HG02678 (cell line): ENCODE measurements around the gene CEACAM20.
A peak's percentile ranks its signal among the peaks of the same experiment; 100 is the strongest.
"Not testable (repeated sequence)": the region's sequence is repeated elsewhere in the genome, so short reads cannot be mapped to it uniquely, and the experiment has no call there.

Experiments used
- ATAC-seq: cut with Tn5 transposase; IDR thresholded peaks from one replicate; pipeline ENCODE4 v1.9.1; 2021; ENCODE audit warnings: mild to moderate bottlenecking, moderate library complexity; ENCODE audit not compliant: unreplicated experiment

Gene CEACAM20

DNA sequence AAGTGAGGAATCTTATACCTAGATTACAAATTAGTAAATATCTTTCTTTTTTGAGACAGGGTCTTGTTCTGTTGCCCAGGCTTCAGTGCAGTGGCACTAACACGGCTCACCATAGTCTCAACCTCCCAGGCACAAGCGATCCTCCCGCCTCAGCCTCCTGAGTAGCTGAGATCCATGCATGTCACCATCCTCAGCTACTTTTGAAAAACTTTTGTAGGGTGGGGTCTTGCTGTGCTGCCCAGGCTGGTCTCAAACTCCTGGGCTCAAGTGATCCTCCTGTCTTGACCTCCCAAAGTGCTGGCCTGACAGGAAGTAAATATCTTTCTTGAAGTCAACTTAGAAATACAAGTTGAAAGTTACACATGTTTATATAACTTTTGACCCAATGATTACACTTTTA is 20.0 kb upstream of the CEACAM20 start:
- no peak for ATAC-seq

DNA sequence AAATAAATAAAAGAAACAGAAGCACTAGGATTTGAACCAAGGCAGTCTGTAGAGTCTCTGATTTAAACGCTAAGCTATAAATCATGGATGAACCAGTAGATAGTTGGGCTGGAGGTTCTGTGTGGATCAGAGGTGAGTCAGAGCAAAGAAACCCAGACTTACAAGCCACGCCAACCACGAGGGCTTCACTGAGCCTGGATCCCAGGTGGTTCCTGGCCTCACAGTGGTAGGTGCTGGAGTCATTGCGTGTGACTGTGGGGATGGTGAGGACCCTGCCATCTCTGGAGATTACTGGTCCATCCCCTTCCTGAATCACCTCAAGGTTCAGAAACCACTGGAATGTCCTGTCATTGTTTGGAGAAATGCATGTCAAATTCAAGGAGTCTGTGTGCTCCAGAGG is 19.3 kb upstream of the CEACAM20 start:
- no peak for ATAC-seq

DNA sequence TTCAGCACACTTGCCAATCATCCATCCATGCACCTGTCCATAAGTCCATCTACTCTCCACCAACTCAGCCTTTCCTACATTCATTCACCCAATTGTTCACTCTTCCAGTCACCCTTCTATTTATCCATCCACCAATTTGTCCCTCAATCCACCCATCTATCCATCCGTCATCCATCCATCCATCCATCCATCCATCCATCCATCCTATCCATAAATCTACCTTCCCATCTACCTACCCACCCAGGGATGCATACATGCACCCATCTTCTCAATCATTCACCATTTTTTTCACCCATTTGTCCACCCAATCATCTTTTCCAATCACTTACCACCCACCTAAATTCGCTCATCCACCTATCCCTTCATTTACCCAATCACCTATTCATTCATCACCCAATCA is 14.6 kb upstream of the CEACAM20 start:
- ATAC-seq: no peak

DNA sequence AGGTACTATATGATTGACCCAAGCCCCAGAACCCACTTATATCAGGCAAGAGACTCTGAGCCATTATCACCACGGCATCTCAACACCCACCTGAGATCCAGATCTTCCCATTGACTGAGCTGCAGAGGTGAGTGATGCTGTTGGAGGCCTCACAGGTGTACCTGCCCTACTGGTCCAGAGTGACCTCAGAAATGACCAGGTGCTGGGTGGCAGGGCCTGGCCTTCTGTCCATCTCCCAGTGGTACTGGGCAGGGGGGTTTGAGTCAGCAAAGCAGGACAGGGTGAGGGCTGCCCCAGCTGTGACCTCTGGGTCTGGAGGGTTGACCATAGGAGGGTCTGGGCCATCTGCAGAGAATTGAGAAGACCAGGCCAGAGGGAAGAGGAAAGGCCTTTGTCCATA is 13.2 kb upstream of the CEACAM20 start:
- ATAC-seq: no peak

DNA sequence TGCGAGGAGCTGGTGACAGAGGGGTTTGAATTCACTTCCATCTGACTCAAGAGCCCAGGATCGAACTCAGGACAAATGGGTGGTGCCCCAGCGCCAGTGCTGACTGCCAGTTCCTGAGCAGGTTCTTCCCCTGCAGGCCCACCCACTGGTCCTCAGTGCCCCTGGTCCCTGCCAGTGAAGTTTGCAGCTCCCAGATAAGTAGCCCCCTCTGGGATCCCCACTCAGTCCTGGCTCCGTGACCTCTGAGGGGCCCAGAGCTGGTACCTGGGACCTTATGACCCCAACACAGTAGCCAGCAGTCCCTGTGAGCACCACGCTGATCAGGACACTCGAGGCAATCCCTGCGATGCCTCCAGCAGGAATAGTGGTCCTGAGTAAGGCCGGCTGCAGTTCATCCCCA is 11.3 kb upstream of the CEACAM20 start:
- no peak for ATAC-seq

DNA sequence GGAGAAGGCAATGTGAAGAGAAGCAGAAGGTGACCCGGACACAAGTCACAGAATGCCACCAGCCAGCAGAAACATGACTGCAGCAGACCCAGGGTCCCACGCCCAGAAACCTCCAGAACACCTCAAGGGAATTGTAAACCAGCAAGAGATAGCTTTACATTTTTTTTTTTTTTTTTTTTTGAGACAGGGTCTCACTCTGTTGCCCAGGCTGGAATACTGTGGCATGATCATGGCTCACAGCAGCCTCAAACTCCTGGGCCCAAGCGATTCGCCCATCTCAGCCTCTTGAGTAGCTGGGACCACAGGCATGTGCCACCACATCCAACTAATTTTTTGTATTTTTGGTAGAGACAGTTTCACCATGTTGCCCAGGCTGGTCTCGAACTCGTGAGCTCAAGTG is 10.5 kb upstream of the CEACAM20 start:
- ATAC-seq: no peak

DNA sequence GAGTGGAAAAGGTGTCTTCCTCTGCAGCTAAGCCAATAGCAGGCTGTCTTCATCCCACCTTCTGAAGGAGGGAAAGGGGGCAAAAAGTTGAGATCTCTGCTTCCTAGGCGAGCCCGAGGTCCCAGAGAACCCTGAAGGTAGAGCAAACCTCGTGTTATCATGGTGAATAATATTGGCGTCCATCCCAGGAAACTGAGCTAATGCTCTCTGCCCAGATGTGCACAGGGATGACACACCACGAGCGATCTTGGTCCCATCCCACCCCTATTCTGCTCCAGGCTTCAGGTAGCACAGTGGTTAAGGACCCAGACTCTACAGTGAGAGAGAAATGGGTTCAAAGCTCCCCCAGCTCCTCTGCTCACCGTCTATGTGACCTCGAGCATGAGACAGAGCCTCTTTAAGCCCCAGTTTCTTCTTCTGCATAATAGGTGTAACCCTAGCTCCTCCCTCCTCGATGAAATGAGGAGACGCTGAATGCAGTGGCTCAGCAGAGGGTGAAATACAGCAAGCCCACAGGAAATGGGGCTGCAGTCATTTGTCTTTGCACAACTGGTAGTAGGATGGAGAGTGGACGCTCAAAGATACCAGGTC is 9.9 kb upstream of the CEACAM20 start:
- no peak for ATAC-seq

DNA sequence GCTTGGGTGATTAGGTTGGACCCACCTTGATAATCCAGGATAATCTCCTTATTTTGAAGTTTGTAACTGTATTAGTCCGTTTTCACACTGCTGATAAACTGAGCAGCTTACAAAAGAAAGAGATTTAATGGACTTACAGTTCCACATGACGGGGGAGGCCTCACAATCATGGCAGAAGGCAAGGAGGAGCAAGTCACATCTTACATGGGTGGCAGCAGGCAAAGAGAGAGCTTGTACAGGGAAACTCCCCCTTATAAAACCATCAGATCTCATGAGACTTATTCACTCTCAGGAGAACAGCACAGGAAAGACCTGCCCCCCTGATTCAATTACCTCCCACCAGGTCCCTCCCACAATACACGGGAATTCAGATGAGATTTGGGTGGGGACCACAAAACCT is 5.9 kb upstream of the CEACAM20 start:
- not testable (repeated sequence) for ATAC-seq

DNA sequence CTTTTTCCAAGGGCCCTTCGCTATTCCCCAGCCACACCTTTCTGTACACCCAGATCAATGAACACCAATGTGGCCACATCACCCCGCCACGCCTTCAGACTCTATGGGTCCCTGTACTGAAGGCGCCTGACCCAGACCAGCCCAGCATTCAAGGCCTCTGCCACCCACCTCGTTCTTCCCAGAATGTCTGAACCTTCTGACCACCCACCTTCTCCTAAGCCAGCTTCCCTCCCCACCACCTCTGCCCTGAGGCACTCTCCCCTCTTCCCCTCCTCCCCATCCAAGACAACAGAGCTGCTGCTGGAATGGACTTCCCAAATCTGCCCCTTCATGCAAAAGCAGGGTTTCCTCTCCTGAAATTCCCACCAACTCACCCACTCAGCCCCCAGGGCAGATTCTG is 3.3 kb upstream of the CEACAM20 start:
- no peak for ATAC-seq

DNA sequence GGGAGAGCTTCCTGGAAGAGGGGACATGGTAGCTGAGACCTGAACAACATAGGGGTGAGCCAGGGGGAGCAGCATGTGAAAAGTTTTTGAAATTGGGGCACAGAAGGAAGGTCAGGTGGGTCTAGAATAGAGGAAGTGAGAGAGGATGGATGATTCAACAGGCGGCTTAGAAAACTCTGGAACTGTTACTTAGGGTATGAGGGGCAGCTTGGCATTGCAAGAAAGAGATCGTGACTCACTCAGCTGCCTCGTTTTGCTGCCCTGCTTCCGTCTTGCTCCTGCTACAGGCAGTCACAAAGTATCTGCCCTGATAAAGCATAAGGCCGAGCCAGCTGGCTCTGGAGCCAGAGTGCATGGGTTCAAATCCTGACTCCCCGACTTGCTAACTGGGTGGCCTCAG is 1.3 kb upstream of the CEACAM20 start:
- no peak for ATAC-seq

DNA sequence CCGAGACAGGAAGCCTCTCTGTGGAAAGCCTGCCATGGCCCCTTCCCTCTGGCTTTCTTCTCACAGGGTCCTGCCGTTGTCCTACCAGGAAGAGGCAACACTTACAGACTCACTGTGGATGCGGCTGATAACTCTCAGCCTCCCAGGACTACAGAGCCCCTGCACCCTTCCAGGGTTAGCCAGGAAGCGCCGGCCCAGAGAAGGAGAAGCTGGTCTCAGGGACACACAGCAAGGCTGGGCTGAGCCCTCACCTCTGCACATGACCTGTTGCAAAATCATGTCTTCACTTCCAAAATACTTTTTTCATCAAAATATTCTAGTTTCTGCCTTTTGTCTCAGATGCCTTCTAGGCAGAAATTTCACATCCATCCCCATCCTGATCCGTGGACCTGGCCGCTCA is 1.9 kb downstream of the CEACAM20 start:
- no peak for ATAC-seq

DNA sequence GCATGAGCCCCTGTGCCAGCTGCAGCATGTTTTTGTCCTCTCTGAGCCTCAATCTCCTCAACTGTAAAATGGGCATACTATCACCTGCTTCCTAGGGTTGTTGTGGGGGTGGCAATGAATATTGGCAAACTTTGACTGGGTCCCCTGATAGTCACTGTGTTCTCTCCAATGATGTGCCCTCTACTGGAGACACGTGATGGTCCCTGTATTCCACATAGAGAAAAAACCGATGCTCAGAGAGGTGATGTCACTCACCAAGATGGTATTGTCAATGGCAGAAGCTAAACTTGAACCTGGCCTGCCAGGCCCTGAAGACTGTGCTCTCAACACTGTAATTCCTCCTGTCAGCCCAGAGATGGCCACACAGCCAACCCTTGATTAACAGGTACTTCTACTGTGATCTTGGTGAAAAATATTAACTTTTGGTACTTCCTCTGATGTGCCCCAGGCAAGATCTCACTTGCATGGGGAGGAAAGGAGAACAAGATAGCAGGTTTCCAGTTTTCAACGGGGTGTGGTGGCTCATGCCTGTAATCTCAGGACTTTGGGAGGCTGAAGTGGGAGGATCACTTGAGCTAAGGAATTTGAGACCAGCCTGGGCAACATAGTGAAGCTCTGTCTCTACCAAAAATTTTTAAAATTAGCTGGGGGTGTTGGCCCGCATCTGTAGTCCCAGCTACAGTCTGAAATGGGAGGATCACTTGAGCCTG is 3.6 kb downstream of the CEACAM20 start:
- no peak for ATAC-seq

DNA sequence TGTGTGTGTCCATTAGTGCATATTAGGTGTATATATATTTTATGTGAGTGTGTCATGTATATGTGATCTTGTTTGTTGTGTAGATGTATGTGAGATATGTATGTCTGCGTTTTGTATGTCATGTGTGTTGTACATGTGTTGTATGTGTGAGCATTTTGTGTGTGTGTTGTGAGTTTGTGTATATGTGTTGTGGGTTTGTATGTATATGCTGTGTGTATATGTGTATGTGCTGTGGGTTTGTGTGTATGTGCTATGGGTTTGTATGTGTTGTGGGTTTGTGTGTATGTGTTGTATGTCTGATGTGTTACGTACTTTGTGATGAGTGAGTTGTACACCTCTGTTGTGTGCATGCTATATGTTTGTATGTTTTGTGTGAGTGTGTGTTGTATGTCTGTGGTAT is 8.1 kb downstream of the CEACAM20 start:
- ATAC-seq: no peak

DNA sequence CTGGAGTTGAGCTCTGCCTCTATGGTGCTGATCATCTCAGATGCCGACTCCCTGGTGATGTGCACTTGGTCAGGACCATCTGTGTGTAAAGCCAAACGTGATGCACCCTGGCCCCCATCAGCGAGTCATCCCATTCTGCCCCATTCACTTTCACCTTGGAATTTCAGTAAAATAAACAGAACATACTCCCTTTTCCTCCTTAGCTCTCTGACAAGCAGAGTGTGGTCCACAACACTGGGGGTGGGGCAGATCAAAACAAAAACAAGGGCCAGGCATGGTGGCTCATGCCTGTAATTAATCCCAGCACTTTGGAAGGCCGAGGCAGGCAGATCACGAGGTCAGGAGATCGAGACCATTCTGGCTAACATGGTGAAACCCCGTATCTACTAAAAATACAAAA is 12.3 kb downstream of the CEACAM20 start:
- ATAC-seq: no peak

DNA sequence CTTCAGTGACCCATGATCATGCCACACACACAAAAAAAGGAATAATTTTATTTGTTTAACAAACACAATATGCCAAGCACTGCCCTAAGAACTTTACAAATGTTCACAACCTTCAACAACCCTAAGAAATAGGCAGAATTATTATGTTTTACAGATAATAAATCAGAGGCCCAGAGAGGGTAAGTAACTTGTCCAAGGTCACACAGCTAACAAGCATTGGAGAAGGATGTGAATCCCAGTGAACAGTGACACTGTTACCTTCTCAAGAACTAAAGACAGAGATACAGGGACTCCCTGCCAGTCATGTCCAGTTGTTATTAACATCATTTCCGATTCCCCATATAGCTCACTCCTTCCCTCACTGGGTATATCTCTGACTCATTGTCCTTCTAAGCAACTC is 13.6 kb downstream of the CEACAM20 start:
- no peak for ATAC-seq

DNA sequence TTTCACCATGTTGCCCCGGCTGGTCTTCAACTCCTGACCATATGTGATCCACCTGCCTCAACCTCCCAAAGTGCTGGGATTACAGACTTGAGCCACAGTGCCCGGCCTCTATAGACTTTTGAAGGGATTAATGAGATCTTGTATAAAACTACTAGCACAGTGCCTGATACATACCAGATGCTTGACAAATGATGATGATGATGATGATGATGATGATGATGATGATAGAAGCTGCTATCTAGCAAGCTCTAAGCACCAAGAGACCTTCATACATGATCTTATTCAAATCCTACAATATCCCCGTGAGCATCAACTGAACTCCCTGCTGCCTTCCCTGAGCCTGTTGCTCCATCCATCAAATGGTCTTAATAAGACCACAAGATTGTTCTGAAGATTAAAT is 14.4 kb downstream of the CEACAM20 start:
- no peak for ATAC-seq

DNA sequence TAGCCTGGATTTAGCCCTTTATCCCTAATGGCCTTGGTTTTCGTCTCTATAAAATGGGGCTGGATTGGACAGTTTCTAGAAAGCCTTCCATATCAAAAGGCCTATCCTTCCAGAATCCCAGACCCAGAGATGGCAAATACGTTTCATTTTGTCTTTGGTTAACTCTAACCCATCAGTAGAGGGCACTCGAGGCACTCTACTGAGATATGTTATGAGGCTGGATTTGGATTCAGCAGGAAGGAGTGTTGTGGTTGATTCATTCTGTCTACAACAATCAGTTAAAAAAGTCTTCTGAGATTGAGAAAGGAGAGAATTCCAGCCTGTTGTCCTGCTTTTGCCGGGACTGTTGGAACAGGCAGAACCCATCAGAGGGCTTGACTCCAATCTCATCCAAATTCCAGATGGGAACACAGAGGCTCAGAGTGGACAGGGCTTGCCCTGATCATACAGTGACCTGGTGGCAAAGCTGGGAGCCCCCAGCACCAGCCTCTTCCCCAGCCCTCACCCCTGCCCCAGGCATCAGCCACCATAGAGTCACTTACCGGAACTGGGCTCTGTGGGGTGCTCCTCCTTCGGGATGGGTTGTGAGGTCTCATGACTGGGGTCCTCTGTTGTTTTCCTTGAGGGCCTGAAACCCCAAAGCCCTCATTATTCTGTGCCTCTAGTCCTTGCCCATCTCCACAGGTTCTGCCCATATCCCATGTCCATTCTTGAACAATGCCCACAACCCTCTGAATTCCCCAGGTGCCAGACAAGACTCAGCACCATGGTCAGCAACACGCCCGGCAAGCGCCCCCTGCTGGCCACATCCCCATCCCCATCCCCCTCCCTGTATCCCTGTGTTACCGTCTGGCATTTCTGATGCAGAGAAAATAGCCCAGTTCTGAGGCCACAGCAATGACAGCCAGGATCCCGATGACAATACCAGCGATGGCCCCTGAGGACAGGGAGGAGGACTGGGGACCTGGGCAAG is 16.9 kb downstream of the CEACAM20 start:
- ATAC-seq: no peak

DNA sequence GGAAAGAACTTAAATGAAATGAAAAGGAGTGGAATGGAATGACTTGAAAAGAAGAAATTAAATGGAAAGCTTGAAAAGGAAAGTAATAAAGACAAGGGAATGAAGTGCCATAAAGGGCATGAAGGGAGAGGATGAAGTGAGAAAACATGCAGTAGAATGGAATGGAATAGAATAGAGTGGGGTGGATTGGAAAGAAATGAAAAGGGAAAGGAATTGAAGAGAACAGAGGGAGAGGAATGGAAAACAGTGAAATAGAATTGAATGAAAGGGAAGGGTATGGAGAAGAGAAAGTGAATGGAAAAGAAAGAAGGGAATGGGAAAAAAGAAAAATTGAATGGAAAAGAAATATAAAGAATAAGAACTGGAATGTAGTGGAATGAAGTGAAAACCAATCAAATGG is 20.0 kb downstream of the CEACAM20 start:
- no peak for ATAC-seq

DNA sequence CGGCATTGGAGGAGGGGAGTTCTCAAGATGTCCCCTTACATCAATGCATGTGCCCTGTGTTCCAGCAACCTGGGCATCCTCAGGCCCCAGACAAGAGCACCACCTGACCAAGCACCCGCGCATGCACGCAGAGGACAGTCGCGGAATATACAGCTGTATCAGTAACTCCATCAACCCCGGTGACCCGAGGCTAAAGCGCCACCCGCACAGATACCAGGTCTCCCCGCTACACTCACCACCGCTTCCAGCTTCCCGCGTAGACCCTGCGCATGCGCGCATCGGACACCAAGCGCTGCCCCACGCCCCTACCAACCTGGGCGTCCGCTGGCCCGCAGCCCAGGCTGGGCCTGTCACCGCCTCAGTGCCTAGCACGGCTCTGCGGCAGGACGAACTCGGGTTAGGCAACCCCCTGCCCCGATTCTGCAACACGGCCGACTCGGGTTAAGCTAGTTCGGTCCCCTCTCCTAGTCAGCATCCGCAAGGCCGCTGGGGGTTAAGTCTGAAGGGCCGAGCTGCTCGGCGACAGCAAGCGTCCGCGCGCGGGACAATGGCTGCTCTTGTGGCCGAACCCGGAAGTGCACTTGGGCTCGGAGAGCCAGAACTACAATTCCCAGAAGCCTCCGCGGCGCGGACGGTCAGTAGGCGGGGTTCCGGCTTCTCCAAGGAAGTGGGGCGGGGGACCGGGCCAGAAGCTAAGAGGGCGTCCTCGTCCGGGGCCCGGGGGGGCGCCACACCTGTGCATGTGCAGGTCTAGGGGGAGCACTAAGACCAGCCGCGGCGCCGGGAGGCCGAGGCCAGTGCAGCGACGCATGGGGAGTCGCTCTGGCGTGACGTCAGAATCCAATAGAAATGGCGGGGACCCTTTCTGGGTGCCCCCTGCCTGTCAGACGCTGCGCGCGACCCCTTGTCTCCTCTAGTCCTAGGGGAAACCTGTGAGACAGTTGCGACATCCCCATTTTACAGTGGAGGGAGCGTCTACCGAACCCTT is 29.2 kb downstream of the CEACAM20 start, which contains the start of gene ZNF180:
Gene ZNF180, minus strand, starts transcription at position 561 of the 988 bp plus-strand sequence. CDS start 3,188 bp downstream, outside the sequence.
- peak; percentile 91 for ATAC-seq

DNA sequence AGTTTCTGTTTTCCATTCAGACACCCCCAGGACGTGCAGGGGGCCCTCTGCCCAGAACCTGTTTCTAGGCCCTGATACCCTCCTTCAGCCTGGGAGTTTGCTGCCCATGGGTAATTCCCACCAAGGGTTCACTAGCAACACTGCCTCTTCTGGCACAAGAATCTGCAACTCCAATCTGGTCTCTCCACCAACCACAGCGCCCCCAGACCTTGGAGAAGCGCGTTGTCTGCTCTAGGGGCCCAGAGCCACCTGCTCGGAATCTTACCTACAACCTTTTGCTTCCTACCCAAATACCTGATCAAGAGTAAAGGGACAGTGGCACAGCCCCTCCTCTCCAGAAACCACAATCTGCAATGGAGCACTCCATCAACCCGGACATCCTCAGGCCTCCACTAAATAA is 29.9 kb downstream of the CEACAM20 start:
- no peak for ATAC-seq
